ENCODE data around the gene EDN2. TPM values are rescaled to one million over a fixed set of nuclear protein-coding genes. Genes with fewer than 3 reads are reported as not detected.

EDN2 gene
- total RNA-seq, 2 donors from 2014 or later = not detected

DNA sequence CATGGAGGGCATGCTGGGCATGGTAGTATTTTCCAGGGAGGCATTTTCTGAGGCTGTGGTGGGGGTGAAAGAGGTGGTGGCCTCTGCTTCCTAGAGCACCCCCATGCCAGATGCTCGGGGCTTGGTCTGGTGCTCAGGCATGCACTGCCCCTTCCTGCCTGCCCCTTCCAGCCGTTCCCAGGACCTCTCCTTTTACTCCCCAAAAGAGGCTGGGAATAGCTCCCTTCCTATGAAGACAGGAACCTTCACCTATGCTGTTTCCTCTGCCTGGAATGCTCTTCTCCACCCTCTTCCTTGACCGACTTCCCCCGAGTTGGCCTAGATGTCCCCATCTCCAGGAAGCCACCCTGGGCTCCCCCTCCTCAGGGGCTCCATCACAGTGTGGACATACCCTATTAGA, 9.1 kb downstream of the EDN2 start:
- TF ChIP-seq, protein P1, sequence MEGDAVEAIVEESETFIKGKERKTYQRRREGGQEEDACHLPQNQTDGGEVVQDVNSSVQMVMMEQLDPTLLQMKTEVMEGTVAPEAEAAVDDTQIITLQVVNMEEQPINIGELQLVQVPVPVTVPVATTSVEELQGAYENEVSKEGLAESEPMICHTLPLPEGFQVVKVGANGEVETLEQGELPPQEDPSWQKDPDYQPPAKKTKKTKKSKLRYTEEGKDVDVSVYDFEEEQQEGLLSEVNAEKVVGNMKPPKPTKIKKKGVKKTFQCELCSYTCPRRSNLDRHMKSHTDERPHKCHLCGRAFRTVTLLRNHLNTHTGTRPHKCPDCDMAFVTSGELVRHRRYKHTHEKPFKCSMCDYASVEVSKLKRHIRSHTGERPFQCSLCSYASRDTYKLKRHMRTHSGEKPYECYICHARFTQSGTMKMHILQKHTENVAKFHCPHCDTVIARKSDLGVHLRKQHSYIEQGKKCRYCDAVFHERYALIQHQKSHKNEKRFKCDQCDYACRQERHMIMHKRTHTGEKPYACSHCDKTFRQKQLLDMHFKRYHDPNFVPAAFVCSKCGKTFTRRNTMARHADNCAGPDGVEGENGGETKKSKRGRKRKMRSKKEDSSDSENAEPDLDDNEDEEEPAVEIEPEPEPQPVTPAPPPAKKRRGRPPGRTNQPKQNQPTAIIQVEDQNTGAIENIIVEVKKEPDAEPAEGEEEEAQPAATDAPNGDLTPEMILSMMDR (IDR thresholded peaks at IDR 0.05) = no peak
- DNase-seq (ENCODE audit: low spot score) (no peak), ATAC-seq (ENCODE audit: insufficient number of reproducible peaks, low FRiP score, low read depth) (no peak)
- Histone ChIP-seq H3K27ac (peak overlapping the region; percentile 52 to 61), H3K4me1 (ENCODE audit: control insufficient read depth in 1 of 2, low read depth in 2 of 2) (peaks cover 24 to 56% of the 10 kb centered on the region in 2 donors), H3K4me3 (no peak overlapping the region), H3K9me3 (no peaks in the 10 kb centered on the region), H3K36me3 (no peaks in the 10 kb centered on the region), H3K27me3 (replicated peaks; ENCODE audit: insufficient read depth) (no peaks in the 10 kb centered on the region)

DNA sequence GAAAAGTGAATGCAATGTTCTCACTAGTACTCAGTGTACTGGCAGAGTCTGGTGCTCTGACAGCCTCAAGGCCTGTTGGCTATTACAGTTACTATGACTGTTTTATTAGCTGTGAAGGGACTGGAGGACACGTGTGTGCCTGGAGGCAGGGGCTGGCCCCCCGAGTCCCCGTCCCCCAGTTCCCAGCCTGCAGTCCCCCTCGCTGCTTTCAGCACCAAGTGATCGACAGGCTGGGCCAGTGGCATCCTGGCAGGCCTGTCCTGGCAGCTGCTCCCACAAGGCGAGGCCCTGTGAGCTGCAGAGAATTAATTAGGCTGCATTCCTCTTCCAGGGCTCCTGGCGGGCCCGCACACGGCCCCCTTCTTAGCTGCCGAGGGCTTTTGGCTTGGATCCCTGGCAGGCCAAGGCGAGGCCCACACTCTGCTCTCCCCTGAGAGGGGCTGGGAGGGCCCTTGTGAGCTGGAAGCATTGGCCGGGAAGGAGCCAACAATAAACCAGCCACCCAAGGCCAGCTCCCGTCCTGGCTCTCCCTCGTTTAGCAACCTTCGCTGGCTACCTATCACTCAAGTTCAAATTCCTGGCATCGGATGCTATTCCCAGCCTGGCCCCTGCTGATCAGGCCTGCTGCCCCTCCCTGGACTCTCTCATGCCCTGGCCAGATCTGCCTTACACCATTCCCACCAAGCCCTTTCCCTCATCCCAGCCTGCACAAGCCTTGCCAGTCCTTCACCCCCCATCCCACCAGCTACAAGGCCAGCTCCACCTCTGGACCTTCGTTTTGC, 9.8 kb downstream of the EDN2 start:
- peaks cover 24 to 49% of the 10 kb centered on the region in 2 donors for H3K4me1 ChIP-seq (ENCODE audit: control insufficient read depth in 1 of 2, low read depth in 2 of 2)
- no peak for DNase-seq (ENCODE audit: low spot score)
- no peaks in the 10 kb centered on the region for H3K27me3 ChIP-seq (replicated peaks; ENCODE audit: insufficient read depth)
- no peaks in the 10 kb centered on the region for H3K36me3 ChIP-seq
- TF ChIP-seq, protein P1 (IDR thresholded peaks at IDR 0.05) = no peak
- H3K27ac ChIP-seq = peak overlapping the region; percentile 52 to 61
- no peak overlapping the region for H3K4me3 ChIP-seq
- ATAC-seq (ENCODE audit: insufficient number of reproducible peaks, low FRiP score, low read depth) = no peak
- H3K9me3 ChIP-seq = no peaks in the 10 kb centered on the region

DNA sequence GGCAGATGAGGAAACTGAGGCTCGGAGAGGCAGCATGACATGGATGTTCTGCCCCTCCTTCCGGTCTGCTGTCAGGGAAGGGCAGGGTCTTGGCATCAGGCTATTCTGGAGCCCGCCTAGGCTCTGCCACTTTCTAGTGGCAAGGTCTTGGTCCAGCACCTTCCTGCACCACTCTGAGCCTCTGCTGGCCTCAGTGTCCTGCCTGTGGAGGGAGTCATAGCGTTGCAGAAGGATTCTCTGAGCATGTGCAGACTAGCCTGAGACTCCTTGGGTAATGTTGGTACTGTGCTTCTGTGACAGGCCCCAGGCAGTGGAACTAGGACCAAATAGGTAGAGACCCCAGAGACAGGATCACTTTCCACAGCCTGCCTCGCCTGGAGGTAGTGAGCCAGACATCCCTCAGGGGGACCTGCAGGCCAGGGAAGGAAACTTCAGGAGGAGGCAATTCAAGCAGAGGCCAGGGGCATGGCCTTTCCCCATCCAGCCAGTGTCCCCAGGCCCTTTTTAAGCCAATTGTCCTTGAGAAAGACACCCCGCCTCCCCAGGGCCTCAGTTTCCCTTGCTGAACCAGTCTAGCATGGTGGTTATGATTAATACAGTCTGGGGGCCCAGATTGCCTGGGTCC, 10.6 kb downstream of the EDN2 start:
- Histone ChIP-seq H3K27me3 (replicated peaks; ENCODE audit: insufficient read depth) (no peaks in the 10 kb centered on the region), H3K9me3 (no peaks in the 10 kb centered on the region), H3K4me1 (ENCODE audit: control insufficient read depth in 1 of 2, low read depth in 2 of 2) (peaks cover 20 to 41% of the 10 kb centered on the region in 2 donors), H3K4me3 (no peak overlapping the region), H3K36me3 (no peaks in the 10 kb centered on the region), H3K27ac (peak overlapping the region; percentile 52 to 61)
- DNase-seq (ENCODE audit: low spot score) = no peak
- TF ChIP-seq, protein P1 (IDR thresholded peaks at IDR 0.05) = no peak
- ATAC-seq (ENCODE audit: insufficient number of reproducible peaks, low FRiP score, low read depth) = no peak

DNA sequence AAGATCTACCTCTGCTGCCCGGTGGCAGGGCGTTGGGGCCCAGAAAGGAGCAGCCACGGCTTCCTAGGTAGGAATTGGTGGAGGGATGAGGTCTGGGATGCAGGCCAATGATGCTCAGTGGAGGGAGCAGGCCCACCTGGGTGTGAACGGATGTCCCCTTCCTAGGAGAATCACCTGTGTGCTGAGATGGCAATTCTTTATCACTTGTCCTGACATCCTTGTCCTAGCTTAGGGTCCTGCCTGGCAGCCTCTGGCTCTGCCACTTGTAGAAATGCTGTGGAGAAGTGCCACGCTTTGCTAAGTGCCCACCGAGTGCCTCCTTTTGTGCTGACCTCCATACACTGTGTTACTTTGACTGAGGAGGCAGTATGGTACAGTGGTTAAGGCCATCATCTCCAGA, 12.8 kb downstream of the EDN2 start:
- TF ChIP-seq, protein P1 (IDR thresholded peaks at IDR 0.05) = no peak
- Histone ChIP-seq H3K36me3 (no peaks in the 10 kb centered on the region), H3K27ac (no peak overlapping the region), H3K4me3 (no peak overlapping the region), H3K4me1 (ENCODE audit: control insufficient read depth in 1 of 2, low read depth in 2 of 2) (peaks cover 15 to 31% of the 10 kb centered on the region in 2 donors), H3K27me3 (replicated peaks; ENCODE audit: insufficient read depth) (no peaks in the 10 kb centered on the region), H3K9me3 (no peaks in the 10 kb centered on the region)
- DNase-seq (ENCODE audit: low spot score) (no peak), ATAC-seq (ENCODE audit: insufficient number of reproducible peaks, low FRiP score, low read depth) (no peak)

DNA sequence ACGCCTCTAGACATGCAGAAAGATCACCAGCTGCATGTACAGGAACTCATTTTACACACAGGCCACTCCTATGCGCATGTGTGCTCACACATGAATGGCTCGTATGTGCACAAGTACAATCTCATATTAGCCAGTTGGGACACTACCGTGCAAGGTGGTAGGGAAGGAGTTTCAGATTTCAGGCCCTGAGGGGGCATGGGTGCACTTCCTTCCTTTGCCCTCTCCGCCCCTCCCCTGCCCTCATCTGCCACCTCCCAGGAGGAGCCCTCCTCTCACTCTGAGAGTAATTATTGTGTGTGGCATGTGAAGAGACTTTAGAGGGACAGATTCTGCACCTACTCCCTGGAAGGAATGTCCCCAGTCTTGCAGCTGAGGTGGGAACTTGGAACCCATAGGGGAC, 14.8 kb downstream of the EDN2 start:
- no peaks in the 10 kb centered on the region for H3K9me3 ChIP-seq
- H3K4me1 ChIP-seq (ENCODE audit: control insufficient read depth in 1 of 2, low read depth in 2 of 2) = peaks cover 4 to 11% of the 10 kb centered on the region in 2 donors
- ATAC-seq (ENCODE audit: insufficient number of reproducible peaks, low FRiP score, low read depth) = no peak
- TF ChIP-seq, protein P1 (IDR thresholded peaks at IDR 0.05) = no peak
- DNase-seq (ENCODE audit: low spot score) = no peak
- H3K27me3 ChIP-seq (replicated peaks; ENCODE audit: insufficient read depth) = no peaks in the 10 kb centered on the region
- H3K4me3 ChIP-seq = no peak overlapping the region
- no peak overlapping the region for H3K27ac ChIP-seq
- H3K36me3 ChIP-seq = no peaks in the 10 kb centered on the region
